NCI-H2029 (cell line): Measurements from ENCODE around the gene FAM171A2.
"Not testable (repeated sequence)": the region's sequence is repeated elsewhere in the genome, so short reads cannot be mapped to it uniquely, and the experiment has no call there.

Experiments used
- DNase-seq: peaks from one replicate; lab custom pipeline; 2025; lab: John Stamatoyannopoulos, UW

The FAM171A2 gene

GRCh38 chr17:44345454-44346026 lies 18.1 kb downstream of the FAM171A2 start:
- DNase-seq = no peak

- DNase-seq = peak; percentile 95
Measured at GRCh38 chr17:44344939-44345453, 18.7 kb downstream of the FAM171A2 start, which contains the start of gene GRN. TSS of gene GRN (plus strand) at chr17:44345302. CDS start at chr17:44349165, 3,863 bp downstream.

GRCh38 chr17:44343510-44344209 lies 20.0 kb downstream of the FAM171A2 start:
- no peak for DNase-seq

- not testable (repeated sequence) for DNase-seq
Measured at GRCh38 chr17:44340553-44340952, 23.1 kb downstream of the FAM171A2 start.

- DNase-seq = no peak
Measured at GRCh38 chr17:44338702-44339101, 25.0 kb downstream of the FAM171A2 start.

GRCh38 chr17:44335968-44336367 lies 27.7 kb downstream of the FAM171A2 start:
- DNase-seq = no peak

- no peak for DNase-seq
Measured at GRCh38 chr17:44335564-44335963, 28.1 kb downstream of the FAM171A2 start.

- DNase-seq = no peak
Measured at GRCh38 chr17:44334727-44335126, 28.9 kb downstream of the FAM171A2 start.

- no peak for DNase-seq
Measured at GRCh38 chr17:44334315-44334714, 29.3 kb downstream of the FAM171A2 start.

GRCh38 chr17:44333371-44333770 lies 30.3 kb downstream of the FAM171A2 start:
- no peak for DNase-seq

- DNase-seq = peak; percentile 47
Measured at GRCh38 chr17:44331249-44331760, 32.3 kb downstream of the FAM171A2 start.

- not testable (repeated sequence) for DNase-seq
Measured at GRCh38 chr17:44330263-44330662, 33.4 kb downstream of the FAM171A2 start.

- DNase-seq = not testable (repeated sequence)
Measured at GRCh38 chr17:44329516-44329915, 34.1 kb downstream of the FAM171A2 start.

GRCh38 chr17:44327715-44328449 lies 35.8 kb downstream of the FAM171A2 start:
- no peak for DNase-seq

- DNase-seq = peak; percentile 91
Measured at GRCh38 chr17:44326861-44327444, 36.7 kb downstream of the FAM171A2 start.

- peak; percentile 81 for DNase-seq
Measured at GRCh38 chr17:44324571-44325275, 38.9 kb downstream of the FAM171A2 start, which contains the start of gene SLC25A39. TSS of gene SLC25A39 (minus strand) at chr17:44324823. CDS start at chr17:44323562, 1,261 bp downstream.

- DNase-seq = no peak
Measured at GRCh38 chr17:44324092-44324570, 39.5 kb downstream of the FAM171A2 start.

- DNase-seq = no peak
Measured at GRCh38 chr17:44323359-44324091, 40.1 kb downstream of the FAM171A2 start.

- DNase-seq = no peak
Measured at GRCh38 chr17:44322236-44322895, 41.3 kb downstream of the FAM171A2 start.
